Measurements from ENCODE around the gene PRSS23. TPM values are rescaled to one million over a fixed set of nuclear protein-coding genes. Genes with fewer than 3 reads are reported as not detected.

The PRSS23 gene
- polyA plus RNA-seq, 1 donor from 2014 or later: 3.6 TPM

DNA sequence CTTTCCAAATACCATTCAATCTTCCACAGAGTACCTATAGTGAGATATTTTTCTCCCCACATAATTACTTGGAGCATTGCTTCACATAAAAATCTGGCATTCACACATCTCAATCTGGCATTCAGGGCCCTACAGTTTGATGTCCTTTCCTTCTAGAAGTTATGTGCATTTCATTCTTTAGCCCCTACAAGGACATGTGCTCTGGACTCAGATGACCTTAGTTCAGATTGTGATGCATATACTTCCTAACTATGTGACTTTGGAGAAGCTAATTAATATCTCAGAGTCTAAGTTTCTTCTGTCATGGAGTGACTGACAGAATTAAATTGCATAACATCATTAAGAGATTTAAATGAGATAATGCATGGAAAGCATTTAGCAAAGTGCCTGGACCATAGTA lies 25.9 kb upstream of the PRSS23 start:
- no peaks in the 10 kb centered on the region for H4K20me1 ChIP-seq (ENCODE audit: insufficient read depth)
- no peaks in the 10 kb centered on the region for H3K9me3 ChIP-seq (ENCODE audit: low read length)
- H3K4me2 ChIP-seq (ENCODE audit: low read length): no peak overlapping the region
- no peaks in the 10 kb centered on the region for H3K79me2 ChIP-seq (replicated peaks; ENCODE audit: insufficient read depth, low read length)
- no peaks in the 10 kb centered on the region for H3K27me3 ChIP-seq (ENCODE audit: insufficient read depth, low read depth, low read length)
- H3K27ac ChIP-seq (ENCODE audit: low read length): no peak overlapping the region
- no peaks in the 10 kb centered on the region for H3F3A ChIP-seq (ENCODE audit: insufficient read depth, low read length, poor library complexity, severe bottlenecking)
- H2AFZ ChIP-seq (ENCODE audit: low read depth, low read length): no peak overlapping the region
- H3K36me3 ChIP-seq (ENCODE audit: insufficient read depth, low read length): no peaks in the 10 kb centered on the region
- no peak for TF ChIP-seq MXI1 (conservative IDR thresholded peaks at IDR 0.05; ENCODE audit: poor library complexity, severe bottlenecking)
- H3K9me2 ChIP-seq (ENCODE audit: insufficient read depth, low read length): no peaks in the 10 kb centered on the region
- no peak overlapping the region for H3K9ac ChIP-seq (ENCODE audit: low read length)
- H3K4me3 ChIP-seq (ENCODE audit: low read length): no peak overlapping the region

- no peaks in the 10 kb centered on the region for H3K79me2 ChIP-seq (replicated peaks; ENCODE audit: insufficient read depth, low read length)
- H3K9ac ChIP-seq (ENCODE audit: low read length): no peak overlapping the region
- no peak overlapping the region for H3K4me2 ChIP-seq (ENCODE audit: low read length)
- H3K9me3 ChIP-seq (ENCODE audit: low read length): no peaks in the 10 kb centered on the region
- H3K4me3 ChIP-seq (ENCODE audit: low read length): no peak overlapping the region
- H3K27ac ChIP-seq (ENCODE audit: low read length): no peak overlapping the region
- H3K36me3 ChIP-seq (ENCODE audit: insufficient read depth, low read length): no peaks in the 10 kb centered on the region
- no peaks in the 10 kb centered on the region for H3K27me3 ChIP-seq (ENCODE audit: insufficient read depth, low read depth, low read length)
- no peaks in the 10 kb centered on the region for H4K20me1 ChIP-seq (ENCODE audit: insufficient read depth)
- H2AFZ ChIP-seq (ENCODE audit: low read depth, low read length): no peak overlapping the region
- no peaks in the 10 kb centered on the region for H3K9me2 ChIP-seq (ENCODE audit: insufficient read depth, low read length)
- no peak for TF ChIP-seq REST (IDR thresholded peaks at IDR 0.05; ENCODE audit: borderline replicate concordance)
- TF ChIP-seq TAF1 (IDR thresholded peaks at IDR 0.05; ENCODE audit: low read depth): no peak
- TF ChIP-seq MXI1 (conservative IDR thresholded peaks at IDR 0.05; ENCODE audit: poor library complexity, severe bottlenecking): no peak
- no peak for TF ChIP-seq EZH2 (IDR thresholded peaks at IDR 0.05; ENCODE audit: borderline replicate concordance, insufficient read depth, low read length, poor library complexity, severe bottlenecking)
- TF ChIP-seq RAD21 (conservative IDR thresholded peaks at IDR 0.05): no peak
- TF ChIP-seq POLR2AphosphoS5 (IDR thresholded peaks at IDR 0.05): no peak
- TF ChIP-seq EP300 (conservative IDR thresholded peaks at IDR 0.05; ENCODE audit: poor library complexity, severe bottlenecking): no peak
- no peak for TF ChIP-seq SMC3 (conservative IDR thresholded peaks at IDR 0.05; ENCODE audit: poor library complexity)
- TF ChIP-seq, protein P1, sequence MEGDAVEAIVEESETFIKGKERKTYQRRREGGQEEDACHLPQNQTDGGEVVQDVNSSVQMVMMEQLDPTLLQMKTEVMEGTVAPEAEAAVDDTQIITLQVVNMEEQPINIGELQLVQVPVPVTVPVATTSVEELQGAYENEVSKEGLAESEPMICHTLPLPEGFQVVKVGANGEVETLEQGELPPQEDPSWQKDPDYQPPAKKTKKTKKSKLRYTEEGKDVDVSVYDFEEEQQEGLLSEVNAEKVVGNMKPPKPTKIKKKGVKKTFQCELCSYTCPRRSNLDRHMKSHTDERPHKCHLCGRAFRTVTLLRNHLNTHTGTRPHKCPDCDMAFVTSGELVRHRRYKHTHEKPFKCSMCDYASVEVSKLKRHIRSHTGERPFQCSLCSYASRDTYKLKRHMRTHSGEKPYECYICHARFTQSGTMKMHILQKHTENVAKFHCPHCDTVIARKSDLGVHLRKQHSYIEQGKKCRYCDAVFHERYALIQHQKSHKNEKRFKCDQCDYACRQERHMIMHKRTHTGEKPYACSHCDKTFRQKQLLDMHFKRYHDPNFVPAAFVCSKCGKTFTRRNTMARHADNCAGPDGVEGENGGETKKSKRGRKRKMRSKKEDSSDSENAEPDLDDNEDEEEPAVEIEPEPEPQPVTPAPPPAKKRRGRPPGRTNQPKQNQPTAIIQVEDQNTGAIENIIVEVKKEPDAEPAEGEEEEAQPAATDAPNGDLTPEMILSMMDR (IDR thresholded peaks at IDR 0.05; ENCODE audit: poor library complexity, severe bottlenecking): no peak
- no peaks in the 10 kb centered on the region for H3F3A ChIP-seq (ENCODE audit: insufficient read depth, low read length, poor library complexity, severe bottlenecking)
Measured at GRCh38 chr11:86775361-86775760, 25.0 kb upstream of the PRSS23 start.

GRCh38 chr11:86781546-86781945 lies 18.8 kb upstream of the PRSS23 start:
- no peaks in the 10 kb centered on the region for H3K9me3 ChIP-seq (ENCODE audit: low read length)
- no peaks in the 10 kb centered on the region for H3F3A ChIP-seq (ENCODE audit: insufficient read depth, low read length, poor library complexity, severe bottlenecking)
- no peak overlapping the region for H3K9ac ChIP-seq (ENCODE audit: low read length)
- no peak overlapping the region for H3K27ac ChIP-seq (ENCODE audit: low read length)
- no peaks in the 10 kb centered on the region for H3K79me2 ChIP-seq (replicated peaks; ENCODE audit: insufficient read depth, low read length)
- H4K20me1 ChIP-seq (ENCODE audit: insufficient read depth): no peaks in the 10 kb centered on the region
- H3K9me2 ChIP-seq (ENCODE audit: insufficient read depth, low read length): no peaks in the 10 kb centered on the region
- H3K36me3 ChIP-seq (ENCODE audit: insufficient read depth, low read length): no peaks in the 10 kb centered on the region
- no peaks in the 10 kb centered on the region for H3K27me3 ChIP-seq (ENCODE audit: insufficient read depth, low read depth, low read length)
- H2AFZ ChIP-seq (ENCODE audit: low read depth, low read length): no peak overlapping the region
- TF ChIP-seq TAF1 (IDR thresholded peaks at IDR 0.05; ENCODE audit: low read depth) (no peak), MXI1 (conservative IDR thresholded peaks at IDR 0.05; ENCODE audit: poor library complexity, severe bottlenecking) (no peak), EP300 (conservative IDR thresholded peaks at IDR 0.05; ENCODE audit: poor library complexity, severe bottlenecking) (no peak), SMC3 (conservative IDR thresholded peaks at IDR 0.05; ENCODE audit: poor library complexity) (no peak), REST (IDR thresholded peaks at IDR 0.05; ENCODE audit: borderline replicate concordance) (no peak), EZH2 (IDR thresholded peaks at IDR 0.05; ENCODE audit: borderline replicate concordance, insufficient read depth, low read length, poor library complexity, severe bottlenecking) (no peak), POLR2AphosphoS5 (IDR thresholded peaks at IDR 0.05) (no peak), RAD21 (conservative IDR thresholded peaks at IDR 0.05) (no peak)
- TF ChIP-seq, protein P1 (IDR thresholded peaks at IDR 0.05; ENCODE audit: poor library complexity, severe bottlenecking): no peak
- H3K4me3 ChIP-seq (ENCODE audit: low read length): no peak overlapping the region
- H3K4me2 ChIP-seq (ENCODE audit: low read length): no peak overlapping the region

All from neural cell (in vitro differentiated cells).